ENCODE measurements around the gene DHX34.

DNA sequence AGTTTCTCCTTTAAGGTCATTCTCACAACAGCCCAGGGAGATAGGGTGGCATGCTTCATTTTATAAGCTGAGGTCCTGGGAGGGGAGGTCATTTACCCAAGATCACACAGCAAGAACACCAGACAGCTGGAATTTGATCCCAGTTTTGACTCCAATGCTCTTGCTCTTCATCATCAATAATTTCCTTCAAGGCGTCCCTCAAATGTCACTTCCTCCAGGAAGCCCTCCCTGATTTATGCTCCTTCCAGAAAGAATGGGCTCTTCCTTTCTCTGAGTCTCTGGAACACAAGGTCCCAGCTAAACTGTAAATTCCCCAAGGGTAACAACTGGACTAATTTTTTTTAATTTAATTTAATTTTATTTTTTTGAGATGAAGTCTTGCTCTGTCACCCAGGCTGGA is 4.7 kb upstream of the DHX34 start:
- TF ChIP-seq CTCF (IDR thresholded peaks at IDR 0.05): no peak
- TF ChIP-seq POLR2A (IDR thresholded peaks at IDR 0.05): no peak
- TF ChIP-seq POLR2AphosphoS5 (IDR thresholded peaks at IDR 0.05): no peak

Measured in sigmoid colon (tissue), 4 donors.